HG03097 (cell line): Measurements from ENCODE around the gene GMPPB.
"Not testable (repeated sequence)": the region's sequence is repeated elsewhere in the genome, so short reads cannot be mapped to it uniquely, and the experiment has no call there.

Experiments
- ATAC-seq: cut with Tn5 transposase; IDR thresholded peaks from one replicate; pipeline ENCODE4 v1.9.1; 2021; ENCODE audit not compliant: unreplicated experiment, low FRiP score

Gene GMPPB

DNA sequence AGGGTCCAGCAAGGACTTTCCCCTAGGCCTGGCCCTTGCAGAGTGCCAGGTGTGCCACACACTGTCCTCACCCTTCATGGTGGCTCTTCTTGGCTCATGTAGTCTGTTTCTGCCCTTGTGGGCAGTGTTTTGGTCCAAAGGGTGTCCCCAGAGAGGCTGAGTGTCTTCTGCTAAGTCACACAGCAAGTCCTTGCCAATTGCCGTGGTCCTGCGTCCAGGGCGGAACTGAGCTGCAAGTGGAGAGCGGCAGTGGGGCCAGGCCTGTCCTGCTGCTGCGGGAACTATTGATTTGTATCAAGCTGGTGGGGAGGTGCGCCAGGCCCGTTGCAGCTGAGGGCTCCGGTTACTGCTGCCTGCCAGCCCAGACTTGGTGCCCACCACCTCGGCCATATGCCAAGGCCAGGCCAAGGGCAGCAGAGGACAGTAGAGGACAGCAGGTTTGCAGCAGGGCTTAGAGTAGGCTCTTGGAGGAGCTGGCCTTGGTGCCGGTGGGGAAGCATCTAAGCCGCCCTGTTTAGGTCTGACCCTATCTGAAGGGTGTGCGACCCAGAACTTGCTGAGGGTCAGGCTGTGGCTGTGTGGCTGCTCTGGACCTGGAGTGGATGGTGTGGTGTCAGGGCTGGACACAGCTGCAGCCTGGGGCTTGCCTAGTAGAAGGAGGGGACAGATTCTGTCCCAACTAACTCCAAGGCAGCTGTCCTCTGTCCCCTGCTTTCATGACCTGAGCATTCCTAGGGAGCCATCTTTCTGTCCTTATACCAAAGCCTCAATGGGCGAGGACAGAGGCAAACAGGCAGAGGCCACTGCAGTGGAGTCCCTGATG is 8.8 kb downstream of the GMPPB start:
- ATAC-seq, result no peak

DNA sequence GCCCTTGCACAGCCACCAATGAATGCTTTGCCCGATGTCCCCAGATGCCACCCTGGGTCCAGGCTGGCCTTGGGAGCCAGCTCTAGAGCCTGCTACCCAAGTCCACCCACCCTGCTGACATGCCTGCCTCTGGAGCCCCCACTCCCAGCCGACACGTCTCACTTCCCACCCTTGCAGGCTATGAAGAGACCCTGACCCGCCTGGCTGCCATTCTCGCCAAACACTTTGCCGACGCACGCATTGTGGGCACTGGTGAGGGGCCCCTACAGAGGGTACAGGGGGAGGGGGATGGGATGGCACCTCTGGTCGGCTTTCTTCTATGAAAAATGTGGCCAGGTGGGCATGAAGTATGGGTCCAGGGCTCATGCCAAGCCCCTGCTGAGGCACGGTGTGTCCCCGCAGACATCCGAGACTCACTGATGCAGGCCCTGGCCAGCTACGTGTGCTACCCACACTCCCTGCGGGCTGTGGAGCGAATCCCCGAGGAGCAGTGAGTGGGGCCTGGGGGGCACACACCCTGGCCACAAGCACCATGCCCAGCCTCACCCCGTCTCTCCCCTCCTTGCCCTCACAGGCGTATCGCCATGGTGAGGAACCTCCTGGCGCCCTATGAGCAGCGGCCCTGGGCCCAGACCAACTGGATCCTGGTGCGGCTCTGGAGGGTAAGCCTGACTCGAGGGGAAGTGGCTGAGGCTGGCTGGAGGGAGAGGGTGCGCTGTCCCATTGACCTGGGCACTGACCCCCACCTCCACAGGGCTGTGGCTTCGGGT is 10.2 kb downstream of the GMPPB start:
- ATAC-seq, result no peak

DNA sequence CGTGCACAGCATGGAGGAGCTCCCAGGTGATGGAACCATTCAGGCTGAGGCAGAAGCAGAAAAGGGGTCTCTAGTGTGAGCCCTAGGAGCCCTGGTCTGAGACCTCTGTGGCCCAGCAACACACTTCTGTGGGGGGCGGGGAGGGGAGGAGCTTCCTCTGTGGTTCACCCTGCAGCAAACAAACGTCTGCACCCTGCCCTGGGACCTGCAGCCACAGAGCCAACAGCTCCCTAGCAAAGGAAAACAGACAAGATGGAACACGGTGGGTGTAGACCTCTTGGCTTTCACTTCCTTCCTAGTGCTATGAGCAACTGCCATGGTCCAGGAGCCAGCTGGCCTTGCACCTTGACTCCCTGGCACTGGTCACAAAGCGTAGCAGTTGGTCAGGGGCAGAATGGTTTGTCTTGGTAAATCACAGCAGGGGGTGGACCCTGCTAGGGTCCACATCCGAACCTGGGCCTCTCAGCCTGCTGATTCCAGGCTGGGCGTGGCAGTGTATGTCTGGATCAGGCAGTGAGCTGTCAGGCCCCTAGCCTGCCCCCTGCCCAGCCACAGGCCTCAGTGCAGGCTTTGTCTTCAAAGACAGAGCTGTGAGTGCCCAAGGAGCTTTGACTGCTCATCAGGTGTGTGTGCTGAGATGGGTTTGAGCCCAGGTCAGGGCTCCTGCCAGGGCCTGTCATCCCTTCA is 11.0 kb downstream of the GMPPB start:
- ATAC-seq, result no peak

DNA sequence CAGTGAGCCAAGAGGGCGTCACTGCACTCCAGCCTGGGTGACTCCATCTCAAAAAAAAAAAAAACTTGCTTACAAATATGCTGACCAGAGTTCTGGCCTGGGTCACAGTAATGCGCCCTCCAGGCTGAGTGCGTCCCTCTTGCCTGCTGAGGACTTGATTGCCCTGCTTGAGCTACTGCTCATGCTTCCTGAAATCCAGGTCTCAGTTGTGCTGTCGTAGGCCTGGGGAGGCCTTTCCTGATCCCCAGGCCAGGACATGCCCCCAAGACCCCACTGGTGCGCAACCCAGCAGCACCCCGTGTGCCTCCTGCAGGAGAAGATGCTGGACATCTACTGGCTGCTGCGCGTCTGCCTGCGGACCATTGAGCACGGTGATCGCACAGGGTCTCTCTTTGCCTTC is 11.6 kb downstream of the GMPPB start:
- ATAC-seq, result no peak

DNA sequence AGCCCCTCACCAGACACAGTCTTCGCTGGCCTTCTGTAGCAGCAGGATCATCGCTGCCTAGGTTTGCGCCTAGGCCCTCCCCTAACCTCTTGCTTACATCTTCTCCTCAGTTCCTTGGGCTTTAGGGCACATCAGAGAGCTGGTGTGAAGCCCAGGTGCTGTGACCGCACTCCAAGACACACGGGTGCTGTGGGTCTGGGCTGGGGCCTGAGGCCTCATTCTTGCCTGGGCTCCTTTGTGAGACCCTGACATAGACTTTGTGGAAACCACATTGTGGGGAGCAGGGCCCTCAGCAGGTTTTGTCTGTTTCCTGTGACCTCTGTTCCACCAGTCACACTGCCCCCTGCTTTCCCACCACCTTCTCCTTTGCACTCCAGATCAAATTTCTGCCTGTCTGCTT is 12.3 kb downstream of the GMPPB start:
- no peak for ATAC-seq

DNA sequence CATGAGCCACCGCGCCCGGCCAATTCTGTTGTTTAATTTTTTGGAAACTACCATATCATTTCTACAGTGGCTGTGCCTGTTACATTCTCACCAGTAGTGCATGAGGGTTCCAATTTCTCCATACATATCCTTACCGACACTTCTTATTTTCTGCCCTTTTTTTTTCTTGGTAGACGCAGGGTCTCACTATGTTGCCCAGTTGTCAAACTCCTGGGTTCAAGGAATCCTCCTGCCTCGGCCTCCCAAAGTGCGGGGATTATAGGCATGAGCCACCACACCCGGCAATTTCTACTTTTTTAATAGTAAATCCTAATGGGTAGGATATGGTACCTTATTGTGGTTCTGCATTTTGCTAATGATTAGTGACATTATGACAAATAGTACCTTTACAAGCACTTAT is 13.9 kb downstream of the GMPPB start:
- no peak for ATAC-seq

DNA sequence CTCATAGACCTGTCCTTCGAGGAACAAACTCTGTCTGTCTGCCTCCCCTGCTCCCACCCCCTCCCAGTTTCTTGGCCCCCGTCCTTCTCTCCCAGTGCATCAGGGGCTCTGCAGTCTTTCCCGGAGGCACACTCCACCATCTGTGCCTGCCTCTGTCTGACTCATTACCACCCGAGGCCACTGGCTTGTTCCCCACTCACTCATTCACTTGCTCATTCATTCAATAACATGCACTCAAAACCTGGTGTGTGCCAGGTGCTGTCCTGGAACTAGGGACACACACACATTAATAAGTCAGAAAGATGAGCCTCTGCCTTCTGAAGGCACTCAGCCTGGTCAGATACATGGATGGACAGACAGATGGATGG is 16.7 kb downstream of the GMPPB start:
- ATAC-seq, result no peak

DNA sequence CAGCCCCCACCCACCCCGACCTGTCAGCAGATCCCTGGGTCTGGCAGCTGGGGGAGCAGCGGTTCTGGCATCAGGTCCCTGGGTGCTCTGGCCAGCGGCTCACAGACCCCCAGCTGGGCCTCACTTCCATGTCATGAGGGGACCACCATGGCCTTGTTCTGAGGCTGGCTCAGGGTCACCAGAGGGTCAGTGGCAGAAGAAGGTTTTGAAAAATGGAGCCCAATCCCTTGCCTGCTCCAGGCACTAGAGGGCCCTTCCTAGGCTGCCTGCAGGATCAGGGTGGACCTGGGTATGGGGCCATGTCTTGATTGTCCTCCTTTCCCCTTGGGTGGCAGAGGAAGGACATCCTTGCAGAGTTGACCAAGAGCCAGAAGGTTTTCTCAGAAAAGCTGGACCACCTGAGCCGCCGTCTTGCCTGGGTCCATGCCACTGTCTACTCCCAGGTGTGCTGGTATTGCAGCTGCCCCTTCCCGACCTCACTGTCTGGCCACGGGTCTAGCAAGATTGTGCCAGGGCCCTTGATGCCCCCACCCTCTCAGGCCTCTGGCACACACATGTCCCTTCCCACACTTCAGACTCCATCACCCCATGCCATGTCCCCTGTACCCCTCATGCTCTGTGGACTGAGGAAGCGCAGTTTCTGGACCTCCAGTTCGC is 17.2 kb downstream of the GMPPB start:
- no peak for ATAC-seq

DNA sequence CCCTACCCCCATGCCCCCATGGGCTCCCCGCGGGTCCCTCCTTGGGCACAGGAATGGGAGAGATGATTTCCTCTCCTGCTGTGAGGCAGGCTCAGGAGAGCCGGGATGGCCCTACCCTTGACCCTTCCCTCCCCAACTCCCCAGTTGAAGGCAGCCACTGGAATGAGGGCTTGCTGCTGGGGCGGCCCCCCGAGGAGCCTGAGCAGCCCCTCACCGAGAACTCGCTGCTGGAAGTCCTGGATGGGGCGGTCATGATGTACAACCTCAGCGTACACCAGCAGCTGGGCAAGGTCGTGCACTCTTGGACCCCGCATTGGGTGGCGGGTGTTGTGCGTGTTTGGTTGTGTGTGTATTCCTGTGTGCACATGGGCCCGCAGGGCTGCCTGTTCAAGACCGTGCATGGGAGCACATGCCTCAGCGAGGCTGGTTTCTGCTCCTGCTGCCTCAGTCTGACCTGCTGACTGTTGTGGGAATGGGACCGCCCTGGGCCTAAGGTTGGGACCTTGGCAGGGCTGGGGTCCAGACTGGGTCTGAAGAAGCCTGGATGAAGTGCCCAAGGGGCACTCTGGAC is 18.3 kb downstream of the GMPPB start:
- no peak for ATAC-seq

DNA sequence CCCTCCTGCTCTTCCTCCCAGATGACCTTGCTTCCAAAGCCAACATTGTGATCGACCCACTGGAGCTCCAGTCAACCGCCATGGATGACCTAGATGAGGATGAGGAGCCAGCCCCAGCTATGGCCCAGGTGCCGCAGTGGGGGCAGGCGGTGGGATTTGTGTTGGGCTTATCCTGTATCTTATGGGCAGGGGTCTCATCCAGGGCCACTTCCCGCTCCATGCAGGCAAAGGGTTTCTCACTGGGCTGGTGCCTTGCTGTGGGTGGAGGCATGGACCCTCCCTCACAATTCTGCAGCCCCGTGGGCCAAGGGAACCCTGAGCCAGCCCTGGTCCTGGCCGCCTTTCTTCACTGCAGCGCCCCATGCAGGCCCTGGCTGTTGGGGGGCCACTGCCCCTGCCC is 19.1 kb downstream of the GMPPB start:
- no peak for ATAC-seq

DNA sequence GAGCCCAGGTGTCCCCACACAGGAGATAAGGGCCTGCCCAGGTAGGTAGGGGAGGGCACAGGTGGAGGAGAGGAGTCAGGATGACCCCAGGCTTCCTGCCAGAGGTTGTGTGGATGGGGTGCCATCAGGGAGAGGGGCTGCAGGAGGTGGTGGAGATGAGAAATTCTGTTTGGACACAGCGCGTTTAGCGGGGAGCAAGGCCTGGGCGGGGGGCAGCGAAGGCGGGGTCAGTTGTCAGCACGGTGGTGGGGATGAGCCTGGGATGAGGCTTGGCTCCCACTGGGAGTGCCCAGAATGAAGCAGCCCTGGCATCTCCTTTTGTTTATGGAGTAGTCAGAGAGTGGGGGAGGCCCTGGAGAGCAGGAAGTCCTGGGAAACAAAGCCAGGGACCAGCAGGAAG is 19.8 kb downstream of the GMPPB start:
- ATAC-seq, result no peak

DNA sequence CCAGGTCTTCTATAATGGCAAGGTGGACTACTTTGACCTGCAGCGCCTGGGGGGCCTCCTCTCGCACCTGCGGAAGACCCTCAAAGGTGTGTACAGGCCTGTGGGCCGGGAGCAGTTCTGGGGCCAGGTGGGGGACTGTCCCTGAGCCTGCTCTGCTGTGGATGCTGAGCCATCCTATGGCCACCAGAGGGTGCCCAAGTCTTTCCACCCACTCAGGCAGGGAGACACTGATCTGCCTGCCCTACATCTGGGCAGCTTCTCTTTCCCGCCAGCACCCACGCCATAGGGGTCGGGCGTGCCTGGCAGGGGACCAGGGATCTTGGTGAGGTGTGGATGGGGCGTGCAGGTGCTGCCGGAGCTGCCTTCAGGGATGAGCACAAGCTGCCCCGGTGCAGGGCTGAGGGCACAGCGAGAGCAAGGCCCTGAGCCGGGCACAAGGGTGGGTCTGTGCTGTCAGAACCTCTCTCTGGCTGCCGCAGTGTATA is 20.3 kb downstream of the GMPPB start:
- no peak for ATAC-seq

DNA sequence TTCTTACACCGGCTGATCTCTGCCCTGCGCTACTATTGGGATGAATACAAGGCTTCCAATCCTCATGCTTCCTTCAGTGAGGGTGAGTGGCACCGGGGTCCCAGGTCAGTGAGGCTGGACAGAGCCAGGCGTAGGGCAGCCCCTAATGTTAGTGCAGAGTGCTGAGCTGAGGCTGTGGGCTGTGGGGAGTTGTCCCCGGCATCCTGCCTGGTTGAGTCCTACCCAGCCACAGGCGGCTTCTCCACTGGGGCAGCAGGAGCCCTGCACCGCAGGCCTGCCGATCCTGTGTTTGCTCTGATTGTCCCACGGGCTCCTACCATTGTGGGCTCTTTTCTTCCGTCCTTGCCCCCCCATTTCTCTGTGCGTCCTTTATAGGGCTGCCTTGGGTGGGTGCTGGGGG is 21.1 kb downstream of the GMPPB start:
- ATAC-seq, result no peak

DNA sequence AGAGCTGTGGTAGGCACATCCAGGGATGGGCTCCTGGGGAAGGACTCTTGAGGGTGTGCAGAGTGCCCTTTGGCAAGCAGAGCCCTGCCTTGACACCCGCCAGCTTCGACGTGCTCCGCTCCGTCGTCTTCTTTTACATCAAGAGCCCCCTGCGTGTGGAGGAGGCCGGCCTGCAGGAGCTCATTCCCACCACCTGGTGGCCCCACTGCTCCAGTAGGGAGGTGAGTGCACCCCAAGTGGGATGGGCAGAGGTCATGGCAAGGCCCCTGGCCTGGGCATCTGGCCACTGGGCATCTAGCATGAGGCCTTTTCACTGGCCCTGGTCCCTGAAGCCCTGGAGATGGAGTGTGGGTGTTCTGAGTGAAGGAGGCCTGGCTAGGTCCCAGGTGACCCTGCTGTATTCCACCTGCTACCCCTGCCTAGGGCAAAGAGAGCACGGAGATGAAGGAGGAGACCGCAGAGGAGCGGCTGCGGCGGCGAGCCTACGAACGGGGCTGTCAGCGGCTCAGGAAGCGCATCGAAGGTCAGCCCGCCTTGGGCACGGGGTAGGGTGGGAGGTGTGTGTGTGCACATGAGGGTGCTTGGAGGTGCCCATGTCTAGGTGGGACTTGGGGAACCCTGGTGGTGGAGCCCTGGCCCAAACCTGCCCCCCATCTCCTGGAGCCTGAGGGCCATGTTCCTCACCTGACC is 22.2 kb downstream of the GMPPB start:
- no peak for ATAC-seq

DNA sequence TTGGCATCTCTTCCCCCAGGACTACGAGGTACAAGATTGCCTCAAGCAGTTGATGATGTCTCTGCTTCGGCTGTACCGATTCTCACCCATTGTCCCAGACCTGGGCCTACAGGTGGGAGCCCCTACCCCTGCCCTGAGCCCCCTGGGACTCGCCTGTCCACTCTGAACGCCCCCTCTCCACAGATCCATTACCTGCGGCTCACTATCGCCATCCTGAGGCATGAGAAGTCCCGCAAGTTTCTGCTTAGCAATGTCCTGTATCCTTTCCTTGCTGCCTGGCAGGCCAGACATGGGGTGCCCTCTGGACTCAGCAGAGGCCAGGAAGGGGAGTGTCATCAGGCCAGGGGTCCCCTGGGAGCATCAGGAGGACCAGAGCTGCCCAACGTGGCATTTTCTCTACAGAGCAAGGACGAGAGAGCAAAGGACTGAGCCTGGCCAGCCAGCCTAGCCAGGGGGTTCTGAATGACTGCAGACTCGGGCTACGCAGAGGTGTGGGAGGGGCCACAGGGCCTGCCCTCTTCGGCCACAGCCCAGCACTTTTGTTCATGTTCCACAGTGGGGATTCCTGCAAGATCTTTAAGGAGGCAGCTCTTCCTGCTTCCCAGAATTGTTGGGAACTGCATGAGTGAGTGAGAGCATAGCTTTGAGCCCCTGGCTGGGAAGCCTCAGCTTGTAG is 23.2 kb downstream of the GMPPB start:
- no peak for ATAC-seq

DNA sequence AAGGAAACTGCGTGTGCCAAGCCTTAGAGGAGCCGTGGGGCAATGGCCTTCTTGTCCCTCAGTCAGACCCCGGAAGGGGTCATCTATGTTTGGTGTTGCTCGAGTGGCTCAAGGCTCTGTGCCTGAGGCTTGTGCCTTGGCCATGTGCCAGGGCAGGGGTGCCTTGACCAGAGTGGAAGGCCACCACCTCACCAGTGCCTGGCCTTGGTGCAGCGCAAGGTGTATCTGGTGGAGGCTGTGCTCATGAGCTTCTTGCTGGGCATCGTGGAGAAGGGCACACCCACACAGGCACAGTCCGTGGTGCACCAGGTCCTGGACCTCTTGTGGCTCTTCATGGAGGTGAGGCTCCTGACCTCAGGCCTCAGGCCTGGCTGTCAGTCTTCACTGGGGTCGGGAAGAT is 23.7 kb downstream of the GMPPB start:
- no peak for ATAC-seq

DNA sequence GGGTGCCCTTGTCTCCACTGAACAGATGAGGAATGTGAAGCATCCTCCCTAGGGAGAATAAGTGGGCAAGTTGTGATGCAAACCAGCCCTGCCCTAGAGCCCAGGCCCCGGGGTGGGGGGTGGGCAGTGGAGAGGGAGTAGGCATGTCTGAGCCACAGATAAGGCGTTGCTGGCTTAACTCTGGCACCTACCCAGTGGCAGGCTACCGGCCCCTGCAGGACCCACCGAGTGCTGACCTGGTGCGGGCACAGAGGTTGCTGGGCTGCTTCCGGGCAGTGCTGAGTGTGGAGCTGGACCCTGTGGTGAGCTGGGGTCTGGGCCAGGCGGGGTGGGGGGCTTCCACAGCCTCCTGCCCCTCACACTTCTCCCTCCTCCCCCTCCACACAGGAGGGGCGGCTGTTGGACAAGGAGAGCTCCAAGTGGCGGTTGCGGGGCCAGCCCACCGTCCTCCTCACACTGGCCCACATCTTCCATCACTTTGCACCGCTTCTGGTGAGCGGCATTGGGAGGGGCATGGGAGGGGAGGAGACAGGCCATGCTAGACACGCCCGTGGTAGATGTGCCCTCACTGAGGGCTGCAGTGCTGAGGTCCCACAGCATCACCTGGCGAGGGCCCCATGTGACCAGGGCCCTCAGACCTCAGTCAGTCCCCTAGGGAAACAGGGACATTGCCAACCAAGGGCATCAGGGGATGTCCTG is 24.3 kb downstream of the GMPPB start:
- ATAC-seq, result no peak

DNA sequence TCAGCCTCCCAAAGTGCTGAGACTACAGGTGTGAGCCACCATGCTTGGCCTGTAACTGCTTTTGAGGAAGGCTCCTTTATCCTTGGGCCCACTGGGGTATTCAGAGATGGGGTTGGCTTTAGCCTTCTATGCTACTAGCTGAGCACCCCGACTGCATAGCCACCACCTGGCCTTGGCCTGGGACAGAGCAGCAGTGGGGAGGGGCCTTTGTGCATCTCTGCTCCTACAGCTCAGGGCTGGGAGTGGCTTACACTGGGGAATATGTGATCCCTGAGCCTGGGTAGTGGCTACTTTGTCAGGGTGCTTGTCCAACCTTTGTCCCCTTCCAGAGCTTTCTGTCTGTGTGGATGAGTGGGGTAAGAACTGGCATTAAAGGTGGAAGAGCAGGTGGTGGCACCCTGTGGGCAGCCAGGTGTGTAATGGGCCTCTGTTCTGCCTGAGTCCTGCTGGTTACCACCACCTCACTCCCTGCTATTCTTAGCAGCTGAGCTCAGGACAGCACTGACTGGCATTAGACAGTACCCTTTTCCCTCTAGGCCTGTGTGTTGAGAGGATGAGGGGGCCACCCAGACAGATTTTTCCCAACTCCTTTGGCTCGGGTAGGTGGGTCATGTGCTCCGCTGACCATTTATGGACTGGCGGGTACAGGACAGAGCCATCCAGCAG is 28.3 kb downstream of the GMPPB start:
- ATAC-seq, result not testable (repeated sequence)
